T-helper 2 cell treated with Interferon-gamma antibody and Interleukin-4, amounts not matched to agents 5 μg/mL and 100 μg/mL, for 36 hours (primary cell): ENCODE data around the gene DMRTA1.
"Not testable (repeated sequence)": the region's sequence is repeated elsewhere in the genome, so short reads cannot be mapped to it uniquely, and the experiment has no call there.

ENCODE experiments used
- DNase-seq: peaks from one replicate; pipeline ENCODE4 v3.0.0; 2021; ENCODE audit warnings: low spot score
- H3K27ac Mint-ChIP-seq: one replicate; pipeline ENCODE4 v1.8.0; 2021; ENCODE audit warnings: mild to moderate bottlenecking, mixed read lengths
- H3K27me3 Mint-ChIP-seq: one replicate; pipeline ENCODE4 v1.8.0; 2021; ENCODE audit warnings: low read depth, mixed read lengths
- H3K36me3 Mint-ChIP-seq: one replicate; pipeline ENCODE4 v1.8.0; 2021; ENCODE audit warnings: low read depth, mixed read lengths
- H3K4me1 Mint-ChIP-seq: one replicate; pipeline ENCODE4 v1.8.0; 2021; ENCODE audit warnings: low read depth, mixed read lengths
- H3K4me3 Mint-ChIP-seq: one replicate; pipeline ENCODE4 v1.8.0; 2022; ENCODE audit warnings: mild to moderate bottlenecking, moderate library complexity, mixed read lengths
- H3K9me3 Mint-ChIP-seq: one replicate; pipeline ENCODE4 v1.8.0; 2021; ENCODE audit warnings: mixed read lengths

The DMRTA1 gene, protein sequence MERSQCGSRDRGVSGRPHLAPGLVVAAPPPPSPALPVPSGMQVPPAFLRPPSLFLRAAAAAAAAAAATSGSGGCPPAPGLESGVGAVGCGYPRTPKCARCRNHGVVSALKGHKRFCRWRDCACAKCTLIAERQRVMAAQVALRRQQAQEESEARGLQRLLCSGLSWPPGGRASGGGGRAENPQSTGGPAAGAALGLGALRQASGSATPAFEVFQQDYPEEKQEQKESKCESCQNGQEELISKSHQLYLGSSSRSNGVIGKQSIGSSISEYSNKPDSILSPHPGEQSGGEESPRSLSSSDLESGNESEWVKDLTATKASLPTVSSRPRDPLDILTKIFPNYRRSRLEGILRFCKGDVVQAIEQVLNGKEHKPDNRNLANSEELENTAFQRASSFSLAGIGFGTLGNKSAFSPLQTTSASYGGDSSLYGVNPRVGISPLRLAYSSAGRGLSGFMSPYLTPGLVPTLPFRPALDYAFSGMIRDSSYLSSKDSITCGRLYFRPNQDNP

DNA sequence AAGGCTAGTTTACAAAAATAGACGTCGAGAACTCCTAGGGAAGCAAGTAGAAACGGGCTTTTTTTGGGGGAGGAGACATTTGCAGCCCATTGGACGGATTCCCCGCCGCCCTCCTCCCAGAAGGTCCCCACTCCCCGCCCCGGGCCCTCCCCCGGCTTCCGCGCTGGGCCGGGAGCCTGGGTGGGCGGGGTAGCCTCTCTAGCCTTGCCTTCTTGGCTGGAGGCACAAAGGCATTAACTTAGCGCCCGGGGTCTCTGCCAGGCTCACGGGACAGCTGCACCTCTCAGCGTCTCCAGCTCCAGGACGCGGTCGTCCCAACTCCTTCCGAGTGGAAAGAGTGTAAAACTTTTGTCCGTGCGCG lies at the start of gene DMRTA1:
TSS of gene DMRTA1 (plus strand) at position 236 of the 361 bp plus-strand sequence. CDS start 242 bp downstream, outside the sequence.
- peak within 1 kb of the TSS; percentile 46 for H3K4me3 Mint-ChIP-seq
- peaks cover 3% of the 10 kb centered on the region for H3K4me1 Mint-ChIP-seq
- H3K36me3 Mint-ChIP-seq, result no peaks in the 10 kb centered on the region
- H3K27ac Mint-ChIP-seq, result no peak within 1 kb of the TSS
- H3K27me3 Mint-ChIP-seq, result peaks cover 36% of the 10 kb centered on the region
- H3K9me3 Mint-ChIP-seq, result no peaks in the 10 kb centered on the region
- DNase-seq, result no peak

DNA sequence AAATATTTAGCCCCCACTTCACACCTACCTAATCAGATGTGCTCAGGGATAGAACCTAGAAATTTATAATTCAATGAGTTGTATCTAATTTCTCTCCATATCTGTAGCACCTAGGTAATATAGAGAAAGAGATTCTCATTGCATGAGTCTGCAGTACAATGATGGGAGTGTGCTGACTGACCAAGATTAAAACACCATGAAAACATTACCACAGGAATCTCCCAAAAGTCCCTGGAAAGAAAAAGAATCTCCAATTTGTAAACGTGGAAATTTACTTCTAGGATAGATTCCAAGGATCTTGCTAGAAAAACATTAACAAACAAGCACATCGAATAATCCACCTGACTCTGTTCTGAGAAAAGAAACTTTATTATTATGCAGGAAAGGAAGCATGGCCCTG lies 45.0 kb upstream of the DMRTA1 start:
- H3K9me3 Mint-ChIP-seq, result no peaks in the 10 kb centered on the region
- no peaks in the 10 kb centered on the region for H3K36me3 Mint-ChIP-seq
- no peak for DNase-seq

DNA sequence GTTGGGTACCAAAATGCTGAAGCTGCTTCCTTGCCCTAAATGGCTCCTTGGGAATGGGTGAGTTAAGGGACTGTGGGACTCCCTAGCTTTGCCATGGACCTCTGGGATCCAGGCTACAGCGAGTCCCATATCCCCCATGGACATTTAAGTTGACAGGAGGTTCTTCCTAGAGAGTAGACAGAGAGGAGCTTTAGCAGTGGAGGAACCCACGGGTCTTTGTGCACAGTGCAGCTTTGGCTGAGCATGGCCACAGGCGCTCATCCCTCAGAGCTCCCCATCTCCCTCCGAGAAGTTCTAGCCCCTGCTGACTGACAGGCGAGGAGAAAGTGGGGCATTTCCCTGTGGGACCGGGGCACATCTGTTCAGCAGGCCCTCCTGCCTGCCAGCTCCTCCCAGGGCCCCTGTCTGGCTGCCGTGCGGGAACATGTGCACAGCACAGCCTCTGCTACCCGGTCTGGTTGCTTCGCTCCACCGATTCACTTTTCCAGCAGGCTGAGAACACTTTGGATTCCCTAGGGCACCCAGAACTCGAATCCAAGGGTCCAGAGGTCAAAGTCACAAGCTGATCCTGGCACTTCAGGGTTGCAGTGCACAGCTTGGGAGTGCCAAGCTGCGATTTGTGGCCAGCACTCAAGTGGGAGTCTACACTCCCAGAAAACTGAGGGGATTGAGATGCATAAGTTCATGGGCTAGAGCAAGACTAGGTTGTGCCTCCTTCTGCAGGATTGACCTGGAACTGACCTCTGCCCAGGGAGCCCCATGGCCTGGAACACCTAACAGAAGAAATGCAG lies 40.6 kb upstream of the DMRTA1 start:
- no peaks in the 10 kb centered on the region for H3K4me1 Mint-ChIP-seq
- no peaks in the 10 kb centered on the region for H3K36me3 Mint-ChIP-seq
- H3K9me3 Mint-ChIP-seq, result no peaks in the 10 kb centered on the region
- H3K27me3 Mint-ChIP-seq, result no peaks in the 10 kb centered on the region
- H3K4me3 Mint-ChIP-seq, result no peak overlapping the region
- DNase-seq, result no peak
- H3K27ac Mint-ChIP-seq, result no peak overlapping the region

More for the DNA sequence above, 45.0 kb upstream of the DMRTA1 start:
- no peak overlapping the region for H3K27ac Mint-ChIP-seq
- no peak overlapping the region for H3K4me3 Mint-ChIP-seq
- no peaks in the 10 kb centered on the region for H3K27me3 Mint-ChIP-seq
- H3K4me1 Mint-ChIP-seq, result no peaks in the 10 kb centered on the region

DNA sequence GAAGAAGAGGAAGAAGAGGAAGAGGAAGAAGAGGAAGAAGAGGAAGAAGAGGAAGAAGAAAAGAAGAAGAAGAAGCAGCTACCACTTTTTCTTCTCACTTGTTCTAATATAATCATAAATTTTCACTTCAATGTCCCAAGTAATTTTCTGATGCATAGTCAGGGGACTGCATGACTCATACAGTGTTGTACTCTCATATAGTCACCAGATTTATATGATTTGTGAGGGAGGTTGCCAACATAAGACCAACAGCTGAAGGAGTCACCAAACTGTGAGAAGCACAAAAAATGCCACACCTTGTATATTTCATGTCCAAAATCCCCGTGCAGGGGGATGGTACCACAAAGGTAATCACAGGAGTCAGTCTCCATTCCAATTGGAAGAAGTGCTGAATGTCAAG lies 32.7 kb upstream of the DMRTA1 start:
- H3K27ac Mint-ChIP-seq, result no peak overlapping the region
- no peaks in the 10 kb centered on the region for H3K4me1 Mint-ChIP-seq
- H3K9me3 Mint-ChIP-seq, result no peaks in the 10 kb centered on the region
- no peak overlapping the region for H3K4me3 Mint-ChIP-seq
- no peaks in the 10 kb centered on the region for H3K27me3 Mint-ChIP-seq
- DNase-seq, result no peak
- no peaks in the 10 kb centered on the region for H3K36me3 Mint-ChIP-seq

DNA sequence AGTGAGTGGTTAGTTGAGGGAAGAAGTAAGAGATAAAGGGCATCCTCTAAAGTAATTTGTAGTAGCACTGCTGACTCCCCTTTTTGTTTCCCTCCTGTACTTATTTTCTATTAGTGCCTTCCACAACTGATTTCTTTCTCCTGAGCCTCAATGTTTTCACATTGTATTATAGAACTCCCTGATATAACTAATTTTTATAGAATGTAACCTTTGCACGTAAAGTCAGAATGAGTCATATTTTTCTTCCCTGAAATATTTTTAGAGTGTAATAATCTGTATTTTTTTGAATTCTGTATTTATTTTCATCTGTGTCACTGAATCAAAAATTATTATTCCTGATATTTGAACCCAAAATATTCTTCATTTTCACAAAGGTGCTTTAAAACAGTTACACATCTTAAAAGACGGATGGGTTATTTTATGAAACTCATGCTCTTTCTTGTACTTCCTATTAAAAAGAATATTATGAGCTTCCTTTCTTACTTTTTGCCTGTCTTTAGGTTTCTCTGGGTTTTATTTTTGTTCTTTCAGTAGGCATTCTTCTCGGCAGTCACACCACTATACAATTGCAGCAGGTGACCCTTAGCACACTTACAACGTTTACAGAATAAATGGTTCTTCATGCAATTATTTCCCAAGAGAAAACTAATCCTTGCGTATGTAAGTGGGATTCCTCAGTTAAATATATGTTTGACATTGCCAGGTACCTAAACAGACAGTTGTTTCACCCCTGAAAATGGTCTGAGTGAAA lies 30.5 kb upstream of the DMRTA1 start:
- no peak overlapping the region for H3K4me3 Mint-ChIP-seq
- no peaks in the 10 kb centered on the region for H3K36me3 Mint-ChIP-seq
- H3K27me3 Mint-ChIP-seq, result no peaks in the 10 kb centered on the region
- H3K9me3 Mint-ChIP-seq, result no peaks in the 10 kb centered on the region
- no peak for DNase-seq
- no peak overlapping the region for H3K27ac Mint-ChIP-seq
- H3K4me1 Mint-ChIP-seq, result no peaks in the 10 kb centered on the region

DNA sequence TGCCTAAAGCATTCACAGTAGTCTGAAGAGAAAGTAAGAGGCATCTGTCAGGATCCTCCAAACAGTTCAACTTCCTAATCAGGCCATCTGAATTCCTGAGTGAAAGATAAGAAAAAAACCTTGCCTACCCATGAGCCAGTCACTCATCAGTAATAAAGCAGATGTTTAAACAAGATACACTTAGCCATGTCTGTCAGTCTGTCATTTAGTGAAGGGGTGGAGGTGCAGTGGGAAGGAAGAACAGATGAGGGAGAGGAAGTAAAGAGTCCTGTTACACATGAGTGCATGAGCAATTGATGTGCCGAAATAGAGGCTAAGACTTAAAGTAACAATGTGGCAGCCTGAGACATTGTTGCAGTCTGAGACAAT lies 29.9 kb upstream of the DMRTA1 start:
- no peaks in the 10 kb centered on the region for H3K27me3 Mint-ChIP-seq
- no peaks in the 10 kb centered on the region for H3K9me3 Mint-ChIP-seq
- no peak overlapping the region for H3K27ac Mint-ChIP-seq
- no peaks in the 10 kb centered on the region for H3K4me1 Mint-ChIP-seq
- no peak for DNase-seq
- H3K36me3 Mint-ChIP-seq, result no peaks in the 10 kb centered on the region
- no peak overlapping the region for H3K4me3 Mint-ChIP-seq

DNA sequence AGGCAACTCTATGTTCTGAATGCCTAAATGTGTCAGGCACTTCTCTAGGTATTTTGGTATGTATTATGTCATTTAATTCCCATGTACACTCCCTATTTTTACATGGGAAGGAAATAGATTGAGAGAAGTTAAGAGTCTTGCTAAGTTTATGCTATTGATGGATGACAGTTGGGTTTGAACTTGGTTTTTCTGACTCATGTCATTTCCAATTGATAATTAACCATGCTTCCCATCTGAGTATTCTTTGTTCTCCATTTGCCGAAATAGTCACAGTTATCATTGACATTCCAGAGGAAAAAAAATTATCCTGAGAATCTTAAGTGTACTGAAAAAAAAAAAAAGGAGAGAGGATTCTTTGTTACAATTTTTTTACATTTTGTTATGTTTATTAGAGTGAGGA lies 23.1 kb upstream of the DMRTA1 start:
- no peak for DNase-seq
- Mint-ChIP-seq H3K4me3 (no peak overlapping the region), H3K27ac (no peak overlapping the region), H3K27me3 (no peaks in the 10 kb centered on the region), H3K36me3 (no peaks in the 10 kb centered on the region), H3K9me3 (no peaks in the 10 kb centered on the region), H3K4me1 (no peaks in the 10 kb centered on the region)

DNA sequence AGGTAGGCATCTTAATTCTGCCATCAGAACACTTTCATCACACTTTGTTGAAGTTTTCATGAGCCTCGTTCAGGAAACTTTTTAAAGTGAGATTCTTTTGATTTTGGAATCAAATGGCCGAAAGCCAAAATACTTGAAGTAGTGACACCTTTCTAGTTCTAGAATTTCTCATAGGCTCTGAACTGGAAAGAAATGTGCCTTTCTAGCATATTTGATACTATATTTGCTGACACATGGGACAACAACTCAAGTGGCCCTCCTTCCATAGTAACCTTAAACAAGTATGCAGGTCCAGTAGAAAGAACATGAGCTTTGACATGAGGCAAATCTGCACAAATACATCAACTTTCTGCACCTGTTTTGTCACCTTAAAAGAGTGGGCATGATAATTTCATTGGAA lies 22.0 kb upstream of the DMRTA1 start:
- Mint-ChIP-seq H3K4me1 (no peaks in the 10 kb centered on the region), H3K27me3 (no peaks in the 10 kb centered on the region), H3K9me3 (no peaks in the 10 kb centered on the region), H3K4me3 (no peak overlapping the region), H3K36me3 (no peaks in the 10 kb centered on the region), H3K27ac (no peak overlapping the region)
- no peak for DNase-seq

DNA sequence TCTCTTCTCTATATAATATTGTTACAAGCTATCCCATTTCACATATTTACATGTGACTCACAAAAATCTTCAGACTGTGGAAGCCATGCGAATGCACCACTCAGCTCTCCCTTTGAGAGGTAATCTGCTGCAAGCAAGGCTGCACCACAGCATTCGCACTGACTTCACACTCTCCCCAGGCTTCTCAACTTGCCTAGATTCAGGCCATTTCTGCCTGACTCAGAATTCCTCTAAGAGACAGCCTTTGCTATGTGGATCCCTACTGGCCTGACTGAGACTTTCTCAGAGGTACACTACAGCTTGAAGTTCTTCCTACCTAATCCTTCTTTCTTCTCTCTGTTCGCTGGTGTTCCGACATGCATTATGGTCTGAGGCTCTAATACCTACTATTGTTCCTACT lies 21.1 kb upstream of the DMRTA1 start:
- no peak for DNase-seq
- Mint-ChIP-seq H3K4me1 (no peaks in the 10 kb centered on the region), H3K4me3 (no peak overlapping the region), H3K27me3 (no peaks in the 10 kb centered on the region), H3K27ac (no peak overlapping the region), H3K9me3 (no peaks in the 10 kb centered on the region), H3K36me3 (no peaks in the 10 kb centered on the region)

DNA sequence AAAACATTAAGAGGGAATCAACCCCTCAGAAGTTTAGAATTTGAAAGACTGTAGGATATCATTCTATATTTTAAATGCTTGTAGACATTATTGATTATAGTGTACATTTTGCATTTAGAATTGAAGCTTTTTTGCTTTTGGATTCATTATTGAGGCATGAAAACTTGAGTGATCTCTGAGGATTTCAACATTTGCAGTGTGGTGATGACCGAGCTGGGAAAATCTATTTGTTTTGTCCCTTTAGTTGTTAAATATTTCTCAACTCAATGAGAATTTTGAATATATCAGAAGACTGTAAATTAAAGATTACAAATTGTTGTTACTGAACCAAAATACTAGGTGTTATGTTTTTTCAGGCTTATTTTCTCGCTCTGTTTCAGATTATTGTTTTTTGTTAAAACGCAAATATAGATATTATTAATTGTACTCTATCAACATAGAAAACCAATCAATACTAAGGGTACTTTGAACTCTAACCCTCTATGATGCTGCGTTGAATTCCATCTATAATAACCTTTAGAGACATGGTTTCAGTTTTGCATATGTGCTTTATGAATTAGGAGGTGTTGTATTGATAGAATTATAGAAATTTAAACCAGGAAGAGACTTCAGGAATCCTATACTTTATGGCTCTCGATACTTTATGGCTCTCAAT lies 19.3 kb upstream of the DMRTA1 start:
- Mint-ChIP-seq H3K4me1 (no peaks in the 10 kb centered on the region), H3K27ac (no peak overlapping the region), H3K4me3 (no peak overlapping the region), H3K27me3 (no peaks in the 10 kb centered on the region), H3K36me3 (no peaks in the 10 kb centered on the region), H3K9me3 (no peaks in the 10 kb centered on the region)
- DNase-seq, result no peak

DNA sequence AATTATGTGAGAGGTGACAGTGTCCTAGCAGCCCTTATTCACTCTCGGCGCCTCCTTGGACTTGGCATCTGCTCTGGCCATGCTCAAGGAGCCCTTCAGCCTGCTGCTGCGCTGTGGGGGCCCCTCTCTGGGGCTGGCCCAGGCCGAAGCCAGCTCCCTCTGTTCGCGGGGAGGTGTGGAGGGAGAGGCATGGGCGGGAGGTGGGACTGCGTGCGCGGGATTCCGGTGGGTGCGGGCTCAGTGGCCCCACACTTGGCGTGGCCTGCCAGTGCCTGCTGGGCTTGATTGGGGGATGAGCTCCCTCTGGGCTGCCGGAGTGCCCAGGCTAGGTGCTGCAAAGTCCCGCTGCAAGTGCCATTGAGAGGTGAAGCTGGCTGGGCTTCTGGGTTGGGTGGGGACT lies 12.9 kb upstream of the DMRTA1 start:
- no peaks in the 10 kb centered on the region for H3K36me3 Mint-ChIP-seq

DNA sequence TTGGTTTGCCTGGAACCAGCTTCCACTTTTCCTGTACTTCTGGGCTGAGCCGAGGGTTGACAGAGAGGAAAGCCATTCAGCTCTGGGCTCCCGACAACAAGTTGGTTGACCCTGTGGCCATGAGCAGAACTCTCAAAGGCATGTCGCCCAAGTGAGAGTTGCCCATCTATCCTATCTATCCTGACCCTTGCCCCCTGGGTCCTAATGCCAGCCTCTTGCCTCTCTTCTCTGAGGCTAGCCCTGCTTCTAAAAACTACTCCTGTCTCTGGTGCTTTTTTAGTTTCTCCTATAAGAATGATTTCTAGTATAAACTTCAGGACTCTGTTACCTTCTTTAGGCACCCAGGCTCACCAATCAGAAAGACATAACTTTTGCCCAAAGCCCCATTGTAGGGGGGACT lies 11.4 kb upstream of the DMRTA1 start:
- DNase-seq, H3K27ac Mint-ChIP-seq, H3K36me3 Mint-ChIP-seq, H3K4me1 Mint-ChIP-seq, H3K4me3 Mint-ChIP-seq, H3K27me3 Mint-ChIP-seq, H3K9me3 Mint-ChIP-seq: not testable (repeated sequence)

More for the DNA sequence above, 12.9 kb upstream of the DMRTA1 start:
- Mint-ChIP-seq H3K4me1 (no peaks in the 10 kb centered on the region), H3K9me3 (no peaks in the 10 kb centered on the region), H3K27ac (no peak overlapping the region), H3K27me3 (no peaks in the 10 kb centered on the region), H3K4me3 (no peak overlapping the region)
- DNase-seq, result no peak

DNA sequence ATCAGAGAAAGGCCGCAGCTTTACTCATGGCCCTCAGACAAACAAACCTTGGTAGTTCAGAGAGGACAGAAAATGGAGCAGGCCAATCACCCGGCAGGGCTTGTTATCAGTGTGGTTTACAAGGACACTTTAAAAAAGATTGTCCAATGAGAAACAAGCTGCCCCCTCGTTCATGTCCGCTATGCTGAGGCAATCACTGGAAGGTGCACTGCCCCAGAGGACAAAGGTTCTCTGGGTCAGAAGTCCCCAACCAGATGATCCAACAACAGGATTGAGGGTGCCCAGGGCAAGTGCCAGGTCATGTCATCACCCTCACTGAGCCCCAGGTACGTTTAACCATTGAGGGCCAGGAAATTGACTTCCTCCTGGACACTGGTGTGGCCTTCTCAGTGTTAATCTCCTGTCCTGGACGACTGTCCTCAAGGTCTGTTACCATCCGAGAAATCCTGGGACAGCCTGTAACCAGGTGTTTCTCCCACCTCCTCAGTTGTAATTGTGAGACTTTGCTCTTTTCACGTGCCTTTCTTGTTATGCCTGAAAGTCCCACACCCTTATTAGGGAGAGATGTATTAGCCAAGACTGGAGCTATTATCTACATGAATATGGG lies 9.1 kb upstream of the DMRTA1 start:
- not testable (repeated sequence) for H3K9me3 Mint-ChIP-seq, H3K4me1 Mint-ChIP-seq, DNase-seq, H3K36me3 Mint-ChIP-seq, H3K4me3 Mint-ChIP-seq, H3K27me3 Mint-ChIP-seq, H3K27ac Mint-ChIP-seq
